Measurements from ENCODE around the gene RRM2. TPM values are rescaled to one million over a fixed set of nuclear protein-coding genes. Genes with fewer than 3 reads are reported as not detected.

The RRM2 gene
- total and polyA plus RNA-seq, 2 experiments from 2014 or later, result 108 to 119 TPM

- TF ChIP-seq ZNF114 (CRISPR knock-in tag; IDR thresholded peaks at IDR 0.05) (no peak), NANOG (IDR thresholded peaks at IDR 0.05; ENCODE audit: borderline replicate concordance) (no peak)
These were observed 25.7 kb downstream of the RRM2 start for GRCh38 chr2:10148268-10148667.

DNA sequence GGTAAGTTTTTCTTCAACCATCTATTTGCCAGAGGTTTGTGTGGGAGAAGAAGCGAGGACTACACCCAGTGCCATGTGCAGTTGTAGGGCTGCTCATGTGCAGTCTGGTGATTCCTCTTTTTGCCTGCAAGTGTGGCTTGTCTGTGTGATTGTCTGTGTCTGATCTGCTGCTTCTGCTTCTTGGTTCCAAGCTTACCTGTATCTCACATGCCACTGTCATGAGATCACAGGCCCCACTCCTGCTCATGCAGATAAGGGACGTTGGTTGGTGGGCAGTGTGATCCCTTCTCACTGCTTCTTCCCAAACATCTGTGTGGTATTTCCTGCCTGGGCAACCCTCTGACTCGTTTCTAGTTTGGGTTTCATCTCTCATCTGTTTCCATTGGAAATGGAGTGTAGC, 27.1 kb downstream of the RRM2 start:
- Histone ChIP-seq H3K27me3 (ENCODE audit: insufficient read depth) (no peaks in the 10 kb centered on the region), H3K36me3 (ENCODE audit: insufficient read depth) (peaks cover 9% of the 10 kb centered on the region; the same call in 1 of the 2 replicates), H3K4me1 (ENCODE audit: insufficient read depth) (no peaks in the 10 kb centered on the region), H2AFZ (no peak overlapping the region), H3K79me2 (replicated peaks; ENCODE audit: insufficient read depth) (no peaks in the 10 kb centered on the region), H3K27ac (ENCODE audit: low read depth) (no peak overlapping the region), H3K4me2 (no peak overlapping the region), H3K4me3 (no peak overlapping the region), H3F3A (replicated peaks; ENCODE audit: low read depth) (no peaks in the 10 kb centered on the region), H4K20me1 (replicated peaks; ENCODE audit: insufficient read depth) (peaks cover 3% of the 10 kb centered on the region), H3K9me2 (ENCODE audit: insufficient read depth) (no peaks in the 10 kb centered on the region)
- Mint-ChIP-seq H3K4me1 (no peaks in the 10 kb centered on the region), H3K9me3 (no peaks in the 10 kb centered on the region), H3K27me3 (ENCODE audit: insufficient read depth, low read depth, poor library complexity) (peaks cover 7% of the 10 kb centered on the region), H3K27ac (no peak overlapping the region), H3K4me3 (no peak overlapping the region), H3K36me3 (ENCODE audit: low read depth) (peaks cover 34% of the 10 kb centered on the region)
- DNase-seq (ENCODE audit: low spot score), result no peak
- no peak for ATAC-seq
- TF ChIP-seq, protein P1, sequence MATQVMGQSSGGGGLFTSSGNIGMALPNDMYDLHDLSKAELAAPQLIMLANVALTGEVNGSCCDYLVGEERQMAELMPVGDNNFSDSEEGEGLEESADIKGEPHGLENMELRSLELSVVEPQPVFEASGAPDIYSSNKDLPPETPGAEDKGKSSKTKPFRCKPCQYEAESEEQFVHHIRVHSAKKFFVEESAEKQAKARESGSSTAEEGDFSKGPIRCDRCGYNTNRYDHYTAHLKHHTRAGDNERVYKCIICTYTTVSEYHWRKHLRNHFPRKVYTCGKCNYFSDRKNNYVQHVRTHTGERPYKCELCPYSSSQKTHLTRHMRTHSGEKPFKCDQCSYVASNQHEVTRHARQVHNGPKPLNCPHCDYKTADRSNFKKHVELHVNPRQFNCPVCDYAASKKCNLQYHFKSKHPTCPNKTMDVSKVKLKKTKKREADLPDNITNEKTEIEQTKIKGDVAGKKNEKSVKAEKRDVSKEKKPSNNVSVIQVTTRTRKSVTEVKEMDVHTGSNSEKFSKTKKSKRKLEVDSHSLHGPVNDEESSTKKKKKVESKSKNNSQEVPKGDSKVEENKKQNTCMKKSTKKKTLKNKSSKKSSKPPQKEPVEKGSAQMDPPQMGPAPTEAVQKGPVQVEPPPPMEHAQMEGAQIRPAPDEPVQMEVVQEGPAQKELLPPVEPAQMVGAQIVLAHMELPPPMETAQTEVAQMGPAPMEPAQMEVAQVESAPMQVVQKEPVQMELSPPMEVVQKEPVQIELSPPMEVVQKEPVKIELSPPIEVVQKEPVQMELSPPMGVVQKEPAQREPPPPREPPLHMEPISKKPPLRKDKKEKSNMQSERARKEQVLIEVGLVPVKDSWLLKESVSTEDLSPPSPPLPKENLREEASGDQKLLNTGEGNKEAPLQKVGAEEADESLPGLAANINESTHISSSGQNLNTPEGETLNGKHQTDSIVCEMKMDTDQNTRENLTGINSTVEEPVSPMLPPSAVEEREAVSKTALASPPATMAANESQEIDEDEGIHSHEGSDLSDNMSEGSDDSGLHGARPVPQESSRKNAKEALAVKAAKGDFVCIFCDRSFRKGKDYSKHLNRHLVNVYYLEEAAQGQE (IDR thresholded peaks at IDR 0.05; ENCODE audit: unreplicated experiment), result no peak
- TF ChIP-seq CTCF (conservative IDR thresholded peaks at IDR 0.05; ENCODE audit: low read depth in 2 of 2) (no peak), STAT1 (IDR thresholded peaks at IDR 0.05; ENCODE audit: unreplicated experiment) (no peak), ZNF114 (CRISPR knock-in tag; IDR thresholded peaks at IDR 0.05) (no peak), ETS1 (IDR thresholded peaks at IDR 0.05) (no peak), EZH2phosphoT487 (IDR thresholded peaks at IDR 0.05; ENCODE audit: unreplicated experiment) (no peak), EZH2 (IDR thresholded peaks at IDR 0.05; ENCODE audit: low read depth, unreplicated experiment) (no peak), JUNB (IDR thresholded peaks at IDR 0.05; ENCODE audit: unreplicated experiment) (no peak), CREB1 (CRISPR knock-in tag; IDR thresholded peaks at IDR 0.05; ENCODE audit: low read depth) (no peak)

More at GRCh38 chr2:10148268-10148667, 25.7 kb downstream of the RRM2 start:
- no peaks in the 10 kb centered on the region for H3K79me2 ChIP-seq (replicated peaks; ENCODE audit: insufficient read depth)
- Mint-ChIP-seq H3K27me3 (ENCODE audit: insufficient read depth, low read depth, poor library complexity) (peaks cover 4% of the 10 kb centered on the region), H3K4me1 (no peaks in the 10 kb centered on the region), H3K4me3 (no peak overlapping the region), H3K9me3 (no peaks in the 10 kb centered on the region), H3K36me3 (ENCODE audit: low read depth) (peaks cover 38% of the 10 kb centered on the region), H3K27ac (no peak overlapping the region)
- peaks cover 10% of the 10 kb centered on the region; the same call in 1 of the 2 replicates for H3K36me3 ChIP-seq (ENCODE audit: insufficient read depth)
- no peaks in the 10 kb centered on the region for H3K9me2 ChIP-seq (ENCODE audit: insufficient read depth)
- no peak overlapping the region for H3K4me2 ChIP-seq
- peaks cover 3% of the 10 kb centered on the region for H4K20me1 ChIP-seq (replicated peaks; ENCODE audit: insufficient read depth)
- H3K4me1 ChIP-seq (ENCODE audit: insufficient read depth), result no peaks in the 10 kb centered on the region
- no peaks in the 10 kb centered on the region for H3K27me3 ChIP-seq (ENCODE audit: insufficient read depth)
- H3K27ac ChIP-seq (ENCODE audit: low read depth), result no peak overlapping the region
- ATAC-seq, result no peak
- no peaks in the 10 kb centered on the region for H3F3A ChIP-seq (replicated peaks; ENCODE audit: low read depth)
- H3K4me3 ChIP-seq, result no peak overlapping the region
- H2AFZ ChIP-seq, result no peak overlapping the region
- DNase-seq (ENCODE audit: low spot score), result no peak
